B cell (primary cell): ENCODE measurements around the gene CYFIP2. TPM values are rescaled to one million over a fixed set of nuclear protein-coding genes. Genes with fewer than 3 reads are reported as not detected.
A peak's percentile ranks its signal among the peaks of the same experiment; 100 is the strongest.

Experiments
- ATAC-seq: fragments of 200-7000 bp; cut with Tn5 transposase; one replicate; pipeline ENCODE4 v1.10.0; 2021; ENCODE audit warnings: low read depth, mild to moderate bottlenecking, moderate number of reproducible peaks, moderate library complexity
- CTCF ChIA-PET: fragments of 350-600 bp; sonication (Branson Sonifier 250); formaldehyde crosslinking; loops from one replicate; lab custom pipeline; 2021; ENCODE audit warnings: antibody characterized with exemption, inconsistent platforms; lab: Charles Lee
- POLR2A ChIA-PET: fragments of 350-600 bp; sonication (Branson Sonifier 250); formaldehyde crosslinking; loops from one replicate; lab custom pipeline; 2021; ENCODE audit warnings: antibody characterized with exemption; lab: Charles Lee
- DNase-seq: peaks from one replicate; pipeline ENCODE4 v3.0.0; 2013
- H2AFZ ChIP-seq: 2 replicates; pipeline ENCODE4 v1.6.1; 2012; ENCODE audit warnings: mild to moderate bottlenecking, low read depth, low read length; ENCODE audit not compliant: insufficient read depth, poor library complexity, severe bottlenecking
- H3K27ac ChIP-seq, 2 donors: 1 replicate in 1 of 2; 2 replicates in 1 of 2; pipeline ENCODE4 v1.5.1; 2012 to 2013; ENCODE audit warnings: low read length in 2 of 2, mild to moderate bottlenecking in 2 of 2, moderate library complexity in 1 of 2
- H3K27me3 ChIP-seq, 4 experiments: fragments of 200-600 bp in 1 of 4; sonication (generic) in 1 of 4; replicated peaks in 1 of 4; 1 replicate in 2 of 4; 2 replicates in 2 of 4; pipeline versions ENCODE4 v1.6.1 to v1.7.0; 2013 to 2016; ENCODE audit warnings: low read length in 3 of 4, mild to moderate bottlenecking in 2 of 4, mixed read lengths in 1 of 4, moderate library complexity in 1 of 4; ENCODE audit not compliant: insufficient read depth in 4 of 4, control insufficient read depth in 3 of 4; ENCODE audit errors: control extremely low read depth in 1 of 4
- H3K36me3 ChIP-seq, 2 experiments: replicated peaks in 1 of 2; 1 replicate in 1 of 2; 2 replicates in 1 of 2; pipeline versions ENCODE4 v1.6.1 to v1.7.1; 2013; ENCODE audit warnings: low read length in 1 of 2; ENCODE audit not compliant: insufficient read depth in 2 of 2, control insufficient read depth in 1 of 2; ENCODE audit errors: control extremely low read depth in 1 of 2, extremely low read depth in 1 of 2
- H3K4me1 ChIP-seq, 2 donors: fragments of 200-600 bp in 1 of 2; sonication (generic) in 1 of 2; 1 replicate in 1 of 2; 2 replicates in 1 of 2; pipeline versions ENCODE4 v1.5.1 to v1.6.1; 2013 to 2017; ENCODE audit warnings: low read length in 2 of 2; ENCODE audit not compliant: control insufficient read depth in 2 of 2, insufficient read depth in 2 of 2
- H3K4me2 ChIP-seq: replicated peaks from 2 replicates; pipeline ENCODE3; 2012; ENCODE audit warnings: mild to moderate bottlenecking, low read depth, low read length; ENCODE audit not compliant: poor library complexity, severe bottlenecking
- H3K4me3 ChIP-seq, 5 experiments: fragments of 200-600 bp in 1 of 5; sonication (generic) in 1 of 5; 1 replicate in 3 of 5; 2 replicates in 2 of 5; pipeline versions ENCODE4 v1.5.1 to v1.7.0; 2011 to 2016; ENCODE audit warnings: low read length in 4 of 5, mild to moderate bottlenecking in 4 of 5, low read depth in 2 of 5, control low read depth in 1 of 5, moderate library complexity in 1 of 5; ENCODE audit not compliant: insufficient read depth in 1 of 5; ENCODE audit errors: control extremely low read depth in 1 of 5, extremely low read depth in 1 of 5
- H3K79me2 ChIP-seq: fragments of 200-600 bp; sonication (generic); one replicate; pipeline ENCODE4 v1.6.0; 2016; ENCODE audit warnings: low read length; ENCODE audit not compliant: control insufficient read depth, insufficient read depth
- H3K9ac ChIP-seq: fragments of 200-600 bp; sonication (generic); 2 replicates; pipeline ENCODE4 v1.6.1; 2017; ENCODE audit warnings: mild to moderate bottlenecking, low read length, moderate library complexity
- H3K9me3 ChIP-seq, 3 donors: one replicate each; pipeline versions ENCODE4 v1.6.1 to v1.7.1; 2013; ENCODE audit warnings: low read length in 2 of 3; ENCODE audit not compliant: control insufficient read depth in 2 of 3, insufficient read depth in 1 of 3; ENCODE audit errors: control extremely low read depth in 1 of 3
- H4K20me1 ChIP-seq: 2 replicates; pipeline ENCODE4 v1.6.0; 2012; ENCODE audit warnings: mild to moderate bottlenecking, low read length; ENCODE audit not compliant: insufficient read depth, control insufficient read depth, poor library complexity, severe bottlenecking
- H3K27ac Mint-ChIP-seq: one replicate; pipeline ENCODE4 v1.8.0; 2021; ENCODE audit warnings: mixed read lengths
- H3K27me3 Mint-ChIP-seq: one replicate; pipeline ENCODE4 v1.8.0; 2021; ENCODE audit warnings: mixed read lengths
- H3K4me1 Mint-ChIP-seq: one replicate; pipeline ENCODE4 v1.8.0; 2021; ENCODE audit warnings: mixed read lengths
- H3K4me3 Mint-ChIP-seq: one replicate; pipeline ENCODE4 v1.8.0; 2021; ENCODE audit warnings: mixed read lengths
- H3K9me3 Mint-ChIP-seq: one replicate; pipeline ENCODE4 v1.8.0; 2022; ENCODE audit warnings: mixed read lengths; ENCODE audit not compliant: insufficient read depth
- CTCF ChIP-seq: fragments of 200-600 bp; IDR thresholded peaks from one replicate; pipeline ENCODE4 v1.8.0; 2022; ENCODE audit warnings: antibody characterized with exemption, mild to moderate bottlenecking
- EZH2 ChIP-seq: IDR thresholded peaks from 2 replicates; pipeline ENCODE4 v1.6.1; 2012; ENCODE audit warnings: borderline replicate concordance, low read depth, mild to moderate bottlenecking, moderate library complexity, low read length; ENCODE audit not compliant: insufficient read depth, poor library complexity, severe bottlenecking
- WGBS: methylation state at CpG from one replicate; pipeline ENCODE4 v1.1.5; 2013; ENCODE audit warnings: missing lambda C conversion rate; ENCODE audit not compliant: insufficient coverage; 5-methylcytosine and 5-hydroxymethylcytosine counted together
- intact Hi-C: fragments of 100-400 bp; cut with micrococcal nuclease; formaldehyde crosslinking; loops from one replicate; pipeline ENCODE4 v1.10.0; 2022
- polyA plus RNA-seq: library from polyadenylated mRNA; depleted of rRNA; stranded (reverse); fragments of >200 nt; gene quantifications from 2 replicates; pipeline ENCODE4 v1.2.3, GENCODE V29; 2012
- total RNA-seq, 2 donors: library from RNA; stranded (reverse); fragments of 120-200 nt in 1 of 2; gene quantifications; 1 replicate in 1 of 2; 2 replicates in 1 of 2; pipeline versions ENCODE4 v1.2.3 to v1.2.4, GENCODE V29; 2013 to 2022

Gene CYFIP2
- total and polyA plus RNA-seq, 2 donors (not counting 1 experiment from before 2014, with no cell fraction given): 231 to 663 TPM

- Mint-ChIP-seq H3K9me3 (no peaks in the 10 kb centered on the region), H3K4me1 (peaks cover 29% of the 10 kb centered on the region), H3K4me3 (peak overlapping the region; percentile 71), H3K27ac (peak overlapping the region; percentile 82), H3K27me3 (no peaks in the 10 kb centered on the region)
- intact Hi-C loops: loop anchor here (1.0 to 5.0 kb wide), 6 partner anchors 12 to 104 kb away; no protein-coding TSS in a partner anchor
- Histone ChIP-seq H3K27me3 (no peaks in the 10 kb centered on the region), H3K4me3 (peak overlapping the region in 2 of 5 experiments; percentile 13 to 34), H3K27ac (no peak overlapping the region), H3K9ac (peak overlapping the region; percentile 40), H3K4me1 (peaks cover 21 to 23% of the 10 kb centered on the region in 2 donors), H2AFZ (peak overlapping the region; percentile 78), H4K20me1 (no peaks in the 10 kb centered on the region), H3K9me3 (no peaks in the 10 kb centered on the region), H3K4me2 (peak overlapping the region; percentile 69), H3K79me2 (no peaks in the 10 kb centered on the region), H3K36me3 (no peaks in the 10 kb centered on the region)
- WGBS: no CpG with 5 or more reads among the region's 2 CpGs
- CTCF ChIA-PET: interaction anchor here (0.7 to 24.2 kb wide), 30 partner anchors 10 to 512 kb away, joined by 3 to 495 read pairs (median 6); partner anchors contain the start of genes CYFIP2, LSM11 and MED7
- POLR2A ChIA-PET: interaction anchor here (0.6 to 1.9 kb wide), 5 partner anchors 10 to 223 kb away, joined by 3 to 6 read pairs (median 4); no protein-coding TSS in a partner anchor
- DNase-seq (peak; percentile 75), ATAC-seq (peak; percentile 91)
- TF ChIP-seq EZH2 (no peak), CTCF (peak; percentile 96)
Observed at GRCh38 chr5:157253547-157253946, 12.4 kb upstream of the CYFIP2 start.

- TF ChIP-seq CTCF (no peak), EZH2 (no peak)
- Histone ChIP-seq H3K36me3 (no peaks in the 10 kb centered on the region), H2AFZ (no peak overlapping the region), H3K4me2 (no peak overlapping the region), H3K4me1 (peaks cover 8 to 9% of the 10 kb centered on the region in 2 donors), H3K27ac (no peak overlapping the region), H4K20me1 (no peaks in the 10 kb centered on the region), H3K4me3 (no peak overlapping the region), H3K9me3 (no peaks in the 10 kb centered on the region), H3K27me3 (no peaks in the 10 kb centered on the region), H3K79me2 (peaks cover 3% of the 10 kb centered on the region), H3K9ac (no peak overlapping the region)
- Mint-ChIP-seq H3K27ac (no peak overlapping the region), H3K9me3 (no peaks in the 10 kb centered on the region), H3K4me1 (peaks cover 16% of the 10 kb centered on the region), H3K4me3 (no peak overlapping the region), H3K27me3 (no peaks in the 10 kb centered on the region)
- no peak for DNase-seq
- intact Hi-C loops: no loop called here
- ChIA-PET CTCF (interaction anchor here (1.5 to 24.2 kb wide), 3 partner anchors 10 to 64 kb away, joined by 3 to 495 read pairs (median 321); no protein-coding TSS in a partner anchor), POLR2A (no interaction called here)
- ATAC-seq: no peak
- WGBS: no CpG with 5 or more reads among the region's 6 CpGs
Observed at GRCh38 chr5:157258450-157258849, 7.5 kb upstream of the CYFIP2 start.
